A549 (cell line): ENCODE measurements around the gene P4HTM. TPM values are rescaled to one million over a fixed set of nuclear protein-coding genes. Genes with fewer than 3 reads are reported as not detected.

Experiments used
- ATAC-seq, 2 experiments: fragments of 200-7000 bp in 1 of 2; fragments of >200 bp in 1 of 2; cut with Nextera tagmentation in 1 of 2; cut with Tn5 transposase in 1 of 2; 3 replicates each; pipeline versions ENCODE4 v1.8.0 to v1.9.1; 2018 to 2020; ENCODE audit warnings: mild to moderate bottlenecking in 1 of 2, moderate library complexity in 1 of 2
- CTCF ChIA-PET: fragments of 300-600 bp; sonication (Branson Sonifier 250); formaldehyde crosslinking; extraction: SDS; loops from one replicate; lab custom pipeline; 2021; ENCODE audit warnings: antibody characterized with exemption, inconsistent platforms; lab: Yijun Ruan, JAX
- POLR2A ChIA-PET: fragments of 350-600 bp; formaldehyde crosslinking; extraction: SDS; loops from one replicate; lab custom pipeline; 2021; ENCODE audit warnings: antibody characterized with exemption, inconsistent platforms; lab: Yijun Ruan, JAX
- DNase-seq, 2 experiments: peaks; one replicate each; pipeline versions ENCODE4 v3.0.0 to v3.0.0-alpha.2; 2011 to 2016; ENCODE audit warnings: low read depth in 1 of 2, low spot score in 1 of 2
- FAIRE-seq: peaks from 2 replicates; lab custom pipeline; 2011; peaks lifted over from hg19 to GRCh38; lab: Jason Lieb, UNC
- H3K27ac ChIP-seq, 2 experiments: fragments of >200 bp; sonication (Bioruptor Twin); formaldehyde crosslinking; 3 replicates each; pipeline ENCODE4 v1.5.1; 2016 to 2017
- H3K4me1 ChIP-seq: fragments of >200 bp; sonication (Bioruptor Twin); formaldehyde crosslinking; 3 replicates; pipeline ENCODE4 v1.6.1; 2016
- H3K4me2 ChIP-seq: fragments of >200 bp; sonication (Bioruptor Twin); formaldehyde crosslinking; 3 replicates; pipeline ENCODE4 v1.6.1; 2016
- H3K4me3 ChIP-seq: fragments of >200 bp; sonication (Bioruptor Twin); formaldehyde crosslinking; 3 replicates; pipeline ENCODE4 v1.5.1; 2016
- H3K9me3 ChIP-seq: fragments of >200 bp; sonication (Bioruptor Twin); formaldehyde crosslinking; 3 replicates; pipeline ENCODE4 v1.6.1; 2016
- BCL3 ChIP-seq: fragments of >200 bp; sonication (Bioruptor Twin); formaldehyde crosslinking; IDR thresholded peaks from 3 replicates; pipeline ENCODE4 v1.6.1; 2016
- CBX2 ChIP-seq: fragments of 200-600 bp; sonication (generic); IDR thresholded peaks from 2 replicates; pipeline ENCODE4 v1.6.1; 2016; ENCODE audit warnings: low read depth, mild to moderate bottlenecking, borderline replicate concordance
- CEBPB ChIP-seq, 2 experiments: fragments of >200 bp in 1 of 2; sonication (Bioruptor Twin) in 1 of 2; formaldehyde crosslinking in 1 of 2; IDR thresholded peaks; 2 replicates each; pipeline ENCODE4 v1.6.1; 2012 to 2016
- EHF ChIP-seq: fragments of 250-450 bp; sonication (Bioruptor Pico); IDR thresholded peaks from 2 replicates; pipeline ENCODE4 v1.5.0; 2020; ENCODE audit warnings: mild to moderate bottlenecking
- EP300 ChIP-seq, 2 experiments: fragments of >200 bp; sonication (Bioruptor Twin); formaldehyde crosslinking; IDR thresholded peaks; 2 replicates in 1 of 2; 3 replicates in 1 of 2; pipeline ENCODE4 v1.6.1; 2016 to 2017
- GATA3 ChIP-seq: IDR thresholded peaks from 2 replicates; pipeline ENCODE4 v1.6.1; 2012; ENCODE audit warnings: borderline replicate concordance
- HEYL ChIP-seq: fragments of 250-450 bp; sonication (Bioruptor Pico); IDR thresholded peaks from 2 replicates; pipeline ENCODE4 v1.8.0; 2021; ENCODE audit warnings: mild to moderate bottlenecking, moderate library complexity
- HMGXB4 ChIP-seq: fragments of 250-450 bp; sonication (Bioruptor Pico); IDR thresholded peaks from 2 replicates; pipeline ENCODE4 v1.5.0; 2021; ENCODE audit warnings: mild to moderate bottlenecking, moderate library complexity, borderline replicate concordance
- HOXB13 ChIP-seq: fragments of 250-450 bp; sonication (Bioruptor Pico); IDR thresholded peaks from 2 replicates; pipeline ENCODE4 v1.5.0; 2020; ENCODE audit warnings: low read depth, mild to moderate bottlenecking, moderate library complexity
- KDM5A ChIP-seq: fragments of 200-600 bp; sonication (generic); IDR thresholded peaks from 2 replicates; pipeline ENCODE4 v1.6.1; 2016; ENCODE audit warnings: antibody characterized with exemption, mild to moderate bottlenecking
- PBX3 ChIP-seq: IDR thresholded peaks from 2 replicates; pipeline ENCODE4 v1.6.1; 2012
- TFCP2L1 ChIP-seq: fragments of 250-450 bp; sonication (Bioruptor Pico); IDR thresholded peaks from 2 replicates; pipeline ENCODE4 v1.5.0; 2021; ENCODE audit warnings: mild to moderate bottlenecking
- TP53 ChIP-seq: fragments of 250-450 bp; sonication (Bioruptor Pico); IDR thresholded peaks from 2 replicates; pipeline ENCODE4 v1.5.0; 2021; ENCODE audit warnings: mild to moderate bottlenecking, moderate library complexity
- WGBS: methylation state at CpG from one replicate; pipeline ENCODE4 v1.1.6; 2017; ENCODE audit errors: missing lambda C conversion rate; 5-methylcytosine and 5-hydroxymethylcytosine counted together
- polyA plus RNA-seq, 4 experiments: library from polyadenylated mRNA; depleted of rRNA in 3 of 4; stranded (reverse); fragments of >200 nt; fragmentation: RNase III in 1 of 4; extraction: RNeasy Plus Mini Kit Qiagen cat#74134 plus additional on column Dnase treatment in 1 of 4; gene quantifications; 2 replicates in 3 of 4; 3 replicates in 1 of 4; pipeline ENCODE4 v1.2.3, GENCODE V29; 2011 to 2017
- TF ChIP-seq, protein P1 (sequence below): IDR thresholded peaks from 2 replicates; pipeline ENCODE4 v1.6.1; 2012; ENCODE audit warnings: low read depth, borderline replicate concordance
- TF ChIP-seq, protein P2 (sequence below): fragments of 200-600 bp; sonication (generic); IDR thresholded peaks from 2 replicates; pipeline ENCODE4 v1.6.1; 2016; ENCODE audit warnings: antibody characterized with exemption, mild to moderate bottlenecking, moderate library complexity

Gene P4HTM
- polyA plus RNA-seq, 2 of the 4 experiments (the other 2 are of a cell fraction), result 14.4 to 16.4 TPM

- TF ChIP-seq EP300 (IDR thresholded peaks at IDR 0.05) (no peak), PBX3 (no peak)
These were observed 7.1 kb downstream of the P4HTM start (continued) for GRCh38 chr3:48997102-48997635.

DNA sequence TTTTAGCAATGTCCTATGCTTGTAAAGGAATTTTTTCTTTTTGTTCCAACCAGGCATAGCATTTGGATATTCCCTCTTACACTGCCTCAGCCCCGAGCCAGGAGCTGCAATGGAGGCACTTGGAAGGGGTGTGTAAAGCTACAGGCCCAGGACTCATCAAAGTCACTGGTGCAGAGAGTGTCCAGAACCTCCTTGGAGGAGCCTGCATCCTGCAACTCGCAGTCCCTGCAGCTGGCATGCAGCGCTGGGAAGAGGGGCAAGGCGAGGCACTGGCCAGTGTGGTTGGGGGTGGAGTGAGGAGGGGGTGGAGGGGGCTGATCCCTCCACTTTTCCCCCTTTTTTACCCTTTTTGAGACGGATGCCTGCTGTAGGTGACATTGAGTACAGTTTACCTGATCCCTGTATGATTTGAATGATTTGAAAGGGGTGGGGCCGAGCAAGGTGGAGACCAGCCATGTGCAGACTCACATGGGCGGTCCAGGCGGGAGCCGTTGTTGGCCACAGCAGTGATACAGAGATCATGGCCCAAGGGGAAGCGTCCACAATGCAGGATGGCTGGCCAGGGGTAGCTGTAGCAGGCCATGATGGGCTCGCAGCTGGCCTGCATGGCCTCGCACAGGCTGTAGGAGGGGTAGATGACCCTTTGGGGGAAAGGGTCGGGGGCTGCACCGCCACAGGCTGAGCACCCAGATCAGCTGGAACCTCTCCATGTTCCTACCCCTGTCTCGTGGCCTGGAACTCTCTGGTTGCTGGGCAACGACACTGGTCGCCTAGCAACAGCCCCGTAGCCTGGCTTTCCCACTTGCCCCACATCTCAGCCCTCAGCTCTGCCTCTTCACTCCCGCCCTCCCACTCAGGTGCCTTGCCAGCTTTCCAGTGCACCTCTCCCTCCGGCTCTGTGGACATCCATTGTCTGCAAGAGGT lies 7.9 kb downstream of the P4HTM start:
- Histone ChIP-seq H3K27ac (no peak overlapping the region), H3K4me2 (no peak overlapping the region)
- no peak for DNase-seq
- CTCF ChIA-PET, result interaction anchor here (0.6 to 30.1 kb wide), 4 partner anchors 7 to 167 kb away, joined by 3 to 385 read pairs (median 194); partner anchors contain the start of genes DALRD3, NDUFAF3, P4HTM and WDR6
- 89% methylated on average over 14 of the region's 20 CpGs for WGBS
- no peak for ATAC-seq
- TF ChIP-seq TP53 (CRISPR knock-in tag), result no peak
- TF ChIP-seq TFCP2L1 (CRISPR knock-in tag), result no peak
- no peak for TF ChIP-seq GATA3
- TF ChIP-seq, protein P1, sequence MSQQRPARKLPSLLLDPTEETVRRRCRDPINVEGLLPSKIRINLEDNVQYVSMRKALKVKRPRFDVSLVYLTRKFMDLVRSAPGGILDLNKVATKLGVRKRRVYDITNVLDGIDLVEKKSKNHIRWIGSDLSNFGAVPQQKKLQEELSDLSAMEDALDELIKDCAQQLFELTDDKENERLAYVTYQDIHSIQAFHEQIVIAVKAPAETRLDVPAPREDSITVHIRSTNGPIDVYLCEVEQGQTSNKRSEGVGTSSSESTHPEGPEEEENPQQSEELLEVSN, result no peak
- no peak for TF ChIP-seq HMGXB4 (CRISPR knock-in tag)
- no peak for TF ChIP-seq BCL3
- no peak for TF ChIP-seq EHF
- TF ChIP-seq, protein P2, sequence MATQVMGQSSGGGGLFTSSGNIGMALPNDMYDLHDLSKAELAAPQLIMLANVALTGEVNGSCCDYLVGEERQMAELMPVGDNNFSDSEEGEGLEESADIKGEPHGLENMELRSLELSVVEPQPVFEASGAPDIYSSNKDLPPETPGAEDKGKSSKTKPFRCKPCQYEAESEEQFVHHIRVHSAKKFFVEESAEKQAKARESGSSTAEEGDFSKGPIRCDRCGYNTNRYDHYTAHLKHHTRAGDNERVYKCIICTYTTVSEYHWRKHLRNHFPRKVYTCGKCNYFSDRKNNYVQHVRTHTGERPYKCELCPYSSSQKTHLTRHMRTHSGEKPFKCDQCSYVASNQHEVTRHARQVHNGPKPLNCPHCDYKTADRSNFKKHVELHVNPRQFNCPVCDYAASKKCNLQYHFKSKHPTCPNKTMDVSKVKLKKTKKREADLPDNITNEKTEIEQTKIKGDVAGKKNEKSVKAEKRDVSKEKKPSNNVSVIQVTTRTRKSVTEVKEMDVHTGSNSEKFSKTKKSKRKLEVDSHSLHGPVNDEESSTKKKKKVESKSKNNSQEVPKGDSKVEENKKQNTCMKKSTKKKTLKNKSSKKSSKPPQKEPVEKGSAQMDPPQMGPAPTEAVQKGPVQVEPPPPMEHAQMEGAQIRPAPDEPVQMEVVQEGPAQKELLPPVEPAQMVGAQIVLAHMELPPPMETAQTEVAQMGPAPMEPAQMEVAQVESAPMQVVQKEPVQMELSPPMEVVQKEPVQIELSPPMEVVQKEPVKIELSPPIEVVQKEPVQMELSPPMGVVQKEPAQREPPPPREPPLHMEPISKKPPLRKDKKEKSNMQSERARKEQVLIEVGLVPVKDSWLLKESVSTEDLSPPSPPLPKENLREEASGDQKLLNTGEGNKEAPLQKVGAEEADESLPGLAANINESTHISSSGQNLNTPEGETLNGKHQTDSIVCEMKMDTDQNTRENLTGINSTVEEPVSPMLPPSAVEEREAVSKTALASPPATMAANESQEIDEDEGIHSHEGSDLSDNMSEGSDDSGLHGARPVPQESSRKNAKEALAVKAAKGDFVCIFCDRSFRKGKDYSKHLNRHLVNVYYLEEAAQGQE, result no peak
- no peak for TF ChIP-seq CEBPB (IDR thresholded peaks at IDR 0.05)
- no peak for TF ChIP-seq HOXB13 (CRISPR knock-in tag)
- TF ChIP-seq HEYL (CRISPR knock-in tag), result no peak
- no peak for TF ChIP-seq KDM5A
- no peak for TF ChIP-seq PBX3
- TF ChIP-seq CBX2, result no peak
- TF ChIP-seq, all 56 proteins: peak for 0
- no peak for FAIRE-seq
- H3K9me3 ChIP-seq, result no peaks in the 10 kb centered on the region
- no peak overlapping the region for H3K4me3 ChIP-seq
- POLR2A ChIA-PET, result interaction anchor here (0.6 to 2.1 kb wide), 2 partner anchors 9 to 10 kb away, joined by 4 to 8 read pairs; partner anchors contain the start of gene WDR6
- no peaks in the 10 kb centered on the region for H3K4me1 ChIP-seq
